Measurements from ENCODE around the gene RYR2. TPM values are rescaled to one million over a fixed set of nuclear protein-coding genes. Genes with fewer than 3 reads are reported as not detected.

RYR2 gene
- total and polyA plus RNA-seq, 7 donors = under 0.01 to 22.4 (median 6.1) TPM

DNA sequence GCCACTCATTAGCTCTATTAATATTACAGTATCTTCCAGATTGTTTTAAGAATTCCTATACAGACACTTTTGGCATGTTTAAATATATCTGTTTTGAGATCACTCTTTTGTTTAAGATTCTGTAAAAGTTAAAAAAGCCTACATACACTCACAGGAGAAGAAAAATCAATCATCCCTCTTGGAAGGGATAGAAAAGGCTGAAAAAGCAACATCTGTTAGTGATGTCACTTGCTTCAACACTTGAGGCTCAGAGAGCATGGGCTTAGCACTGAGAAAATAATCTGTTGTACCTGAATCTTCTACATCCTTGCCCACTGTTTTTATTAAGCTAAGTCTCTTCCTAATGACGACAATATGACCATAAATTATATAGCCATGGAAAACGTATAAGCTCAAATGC is 721.8 kb downstream of the RYR2 start:
- TF ChIP-seq POLR2A (IDR thresholded peaks at IDR 0.05) (no peak), POLR2AphosphoS5 (IDR thresholded peaks at IDR 0.05) (no peak), EP300 (IDR thresholded peaks at IDR 0.05) (no peak)
- TF ChIP-seq, protein P1, sequence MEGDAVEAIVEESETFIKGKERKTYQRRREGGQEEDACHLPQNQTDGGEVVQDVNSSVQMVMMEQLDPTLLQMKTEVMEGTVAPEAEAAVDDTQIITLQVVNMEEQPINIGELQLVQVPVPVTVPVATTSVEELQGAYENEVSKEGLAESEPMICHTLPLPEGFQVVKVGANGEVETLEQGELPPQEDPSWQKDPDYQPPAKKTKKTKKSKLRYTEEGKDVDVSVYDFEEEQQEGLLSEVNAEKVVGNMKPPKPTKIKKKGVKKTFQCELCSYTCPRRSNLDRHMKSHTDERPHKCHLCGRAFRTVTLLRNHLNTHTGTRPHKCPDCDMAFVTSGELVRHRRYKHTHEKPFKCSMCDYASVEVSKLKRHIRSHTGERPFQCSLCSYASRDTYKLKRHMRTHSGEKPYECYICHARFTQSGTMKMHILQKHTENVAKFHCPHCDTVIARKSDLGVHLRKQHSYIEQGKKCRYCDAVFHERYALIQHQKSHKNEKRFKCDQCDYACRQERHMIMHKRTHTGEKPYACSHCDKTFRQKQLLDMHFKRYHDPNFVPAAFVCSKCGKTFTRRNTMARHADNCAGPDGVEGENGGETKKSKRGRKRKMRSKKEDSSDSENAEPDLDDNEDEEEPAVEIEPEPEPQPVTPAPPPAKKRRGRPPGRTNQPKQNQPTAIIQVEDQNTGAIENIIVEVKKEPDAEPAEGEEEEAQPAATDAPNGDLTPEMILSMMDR (IDR thresholded peaks at IDR 0.05) = no peak
- DNase-seq = no peak
- H3K27me3 ChIP-seq = no peaks in the 10 kb centered on the region
- H3K27ac ChIP-seq = no peak overlapping the region
- intact Hi-C loops (cut with DNase I) = no loop called here
- H3K4me3 ChIP-seq = no peak overlapping the region
- WGBS, 2 donors = 42 to 55% methylated on average over 2 of the region's 2 CpGs
- no peaks in the 10 kb centered on the region for H3K36me3 ChIP-seq
- no peaks in the 10 kb centered on the region for H3K9me3 ChIP-seq
- H3K4me1 ChIP-seq = no peaks in the 10 kb centered on the region

DNA sequence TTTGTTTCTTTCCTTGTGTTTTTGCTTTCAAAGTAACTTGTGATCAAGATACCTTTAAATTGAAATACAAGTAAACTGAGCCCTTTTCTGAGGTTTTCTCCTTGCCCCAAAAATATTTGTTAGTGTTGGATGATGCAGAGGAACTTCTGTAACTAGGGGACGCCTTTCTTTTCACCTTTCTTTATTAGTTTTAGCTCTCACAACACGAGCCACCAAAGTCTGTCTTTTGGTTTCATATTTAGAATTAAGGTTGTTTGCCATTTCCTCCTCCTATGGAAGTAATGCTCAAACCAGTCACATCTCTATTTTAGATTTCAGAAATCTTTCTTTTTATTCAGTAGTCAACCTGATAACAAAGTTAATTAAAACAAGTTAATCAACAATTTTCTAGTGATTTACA is 727.9 kb downstream of the RYR2 start:
- Histone ChIP-seq H3K9me3 (no peaks in the 10 kb centered on the region), H3K27me3 (no peaks in the 10 kb centered on the region), H3K4me3 (no peak overlapping the region), H3K27ac (no peak overlapping the region), H3K4me1 (no peaks in the 10 kb centered on the region), H3K36me3 (no peaks in the 10 kb centered on the region)
- intact Hi-C loops (cut with DNase I) = no loop called here
- DNase-seq = no peak
- TF ChIP-seq POLR2A (IDR thresholded peaks at IDR 0.05) (no peak), POLR2AphosphoS5 (IDR thresholded peaks at IDR 0.05) (no peak), EP300 (IDR thresholded peaks at IDR 0.05) (no peak)
- TF ChIP-seq, protein P1 (IDR thresholded peaks at IDR 0.05) = no peak
- 44 to 60% methylated on average over 2 of the region's 2 CpGs for WGBS, 2 donors

DNA sequence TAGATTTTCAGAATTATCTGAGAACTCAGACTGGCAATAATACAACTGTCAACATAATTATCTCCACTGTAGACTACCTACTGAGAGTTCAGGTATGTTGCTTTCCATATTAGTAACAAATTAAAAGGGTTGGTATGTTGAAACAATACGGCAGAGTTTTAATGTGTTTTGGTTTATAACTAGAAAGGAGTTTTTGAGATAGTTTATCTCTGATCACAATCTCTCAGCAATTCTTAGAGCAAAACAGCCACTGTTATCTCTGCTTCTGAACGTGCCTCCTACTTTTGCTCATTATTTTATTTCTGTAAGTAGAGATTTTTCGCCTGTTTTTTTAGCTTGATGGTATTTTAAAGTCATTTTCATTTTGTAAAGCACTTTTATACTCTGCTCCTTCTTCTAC is 730.0 kb downstream of the RYR2 start:
- 48 to 70% methylated on average over 3 of the region's 3 CpGs for WGBS, 2 donors
- Histone ChIP-seq H3K4me1 (no peaks in the 10 kb centered on the region), H3K27ac (no peak overlapping the region), H3K36me3 (no peaks in the 10 kb centered on the region), H3K9me3 (no peaks in the 10 kb centered on the region), H3K27me3 (no peaks in the 10 kb centered on the region), H3K4me3 (no peak overlapping the region)
- TF ChIP-seq POLR2A (IDR thresholded peaks at IDR 0.05) (no peak), EP300 (IDR thresholded peaks at IDR 0.05) (no peak), POLR2AphosphoS5 (IDR thresholded peaks at IDR 0.05) (no peak)
- TF ChIP-seq, protein P1 (IDR thresholded peaks at IDR 0.05) = no peak
- intact Hi-C loops (cut with DNase I) = no loop called here
- DNase-seq = no peak

DNA sequence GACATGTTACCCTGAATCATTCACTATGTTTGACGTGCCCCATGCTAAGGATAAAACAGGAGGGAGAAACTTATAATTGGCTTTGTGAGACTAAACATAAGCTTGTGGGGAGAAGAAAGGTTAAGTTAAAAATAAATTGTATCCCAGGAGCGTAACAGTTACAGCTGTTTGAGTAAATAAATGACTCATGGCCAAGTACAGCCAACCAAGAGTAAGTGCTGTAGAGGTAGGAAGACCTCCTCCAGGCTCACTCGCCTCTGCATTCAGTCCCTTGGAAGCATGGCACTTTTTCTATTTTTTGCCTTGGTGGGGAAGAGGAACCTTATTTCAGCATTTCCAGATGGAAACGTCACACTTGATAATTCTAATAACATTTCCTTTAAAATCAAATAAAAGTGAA is 732.3 kb downstream of the RYR2 start:
- 66 to 83% methylated on average over 4 of the region's 4 CpGs for WGBS, 2 donors
- Histone ChIP-seq H3K9me3 (no peaks in the 10 kb centered on the region), H3K27ac (no peak overlapping the region), H3K36me3 (no peaks in the 10 kb centered on the region), H3K27me3 (no peaks in the 10 kb centered on the region), H3K4me1 (no peaks in the 10 kb centered on the region), H3K4me3 (no peak overlapping the region)
- intact Hi-C loops (cut with DNase I) = no loop called here
- DNase-seq = no peak
- TF ChIP-seq, protein P1 (IDR thresholded peaks at IDR 0.05) = no peak
- no peak for TF ChIP-seq POLR2AphosphoS5 (IDR thresholded peaks at IDR 0.05)
- no peak for TF ChIP-seq POLR2A (IDR thresholded peaks at IDR 0.05)
- TF ChIP-seq EP300 (IDR thresholded peaks at IDR 0.05) = no peak

DNA sequence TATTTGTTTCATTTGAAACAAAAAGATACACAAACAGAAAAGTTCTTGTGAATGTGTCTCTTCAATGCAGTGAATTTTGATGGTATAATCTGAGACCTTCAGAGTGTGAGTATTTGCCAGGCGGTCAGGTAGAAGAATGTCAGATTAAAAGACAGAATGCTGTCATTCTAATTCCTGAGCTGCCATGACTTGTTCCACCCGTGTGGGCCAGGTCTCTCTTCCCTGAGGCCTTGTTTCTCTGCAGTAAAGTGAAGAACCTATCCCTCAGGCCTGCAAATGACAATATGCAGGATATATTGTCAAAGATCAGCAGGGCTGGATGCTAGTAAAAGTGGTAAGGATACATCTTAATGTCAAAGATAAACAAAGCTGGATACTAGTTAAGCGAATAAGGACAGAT is 737.4 kb downstream of the RYR2 start:
- intact Hi-C loops (cut with DNase I) = no loop called here
- Histone ChIP-seq H3K27me3 (no peaks in the 10 kb centered on the region), H3K27ac (no peak overlapping the region), H3K4me3 (no peak overlapping the region), H3K9me3 (no peaks in the 10 kb centered on the region), H3K4me1 (no peaks in the 10 kb centered on the region), H3K36me3 (no peaks in the 10 kb centered on the region)
- TF ChIP-seq EP300 (IDR thresholded peaks at IDR 0.05) (no peak), POLR2AphosphoS5 (IDR thresholded peaks at IDR 0.05) (no peak), POLR2A (IDR thresholded peaks at IDR 0.05) (no peak)
- TF ChIP-seq, protein P1 (IDR thresholded peaks at IDR 0.05) = no peak
- DNase-seq = no peak
- 76 to 77% methylated on average over 3 of the region's 3 CpGs for WGBS, 2 donors
